ENCODE data around the gene PCNX3.

The PCNX3 gene

DNA sequence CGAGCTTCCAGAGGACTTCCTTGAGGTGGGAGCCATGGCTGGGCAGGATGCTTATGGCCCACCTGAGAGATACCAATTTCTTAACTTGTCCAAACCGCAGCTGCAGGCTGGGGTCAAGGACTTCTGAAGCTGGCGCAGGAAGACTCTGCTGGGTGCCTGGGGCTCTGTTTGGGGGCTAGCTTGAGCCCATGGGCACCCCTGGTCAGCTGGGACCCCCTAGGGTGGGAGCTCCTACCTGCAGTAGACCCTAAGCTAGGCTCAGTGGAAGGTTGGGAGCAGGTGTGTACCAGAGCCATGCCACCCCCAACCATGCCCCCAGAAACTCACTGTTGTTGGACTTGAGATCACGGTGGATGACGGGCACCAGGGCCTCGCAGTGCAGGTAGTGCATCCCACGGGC is 2.9 kb upstream of the PCNX3 start:
- H3K4me3 ChIP-seq (ENCODE audit: low read depth, low read length), result peak overlapping the region; percentile 93
- TF ChIP-seq, protein P1, sequence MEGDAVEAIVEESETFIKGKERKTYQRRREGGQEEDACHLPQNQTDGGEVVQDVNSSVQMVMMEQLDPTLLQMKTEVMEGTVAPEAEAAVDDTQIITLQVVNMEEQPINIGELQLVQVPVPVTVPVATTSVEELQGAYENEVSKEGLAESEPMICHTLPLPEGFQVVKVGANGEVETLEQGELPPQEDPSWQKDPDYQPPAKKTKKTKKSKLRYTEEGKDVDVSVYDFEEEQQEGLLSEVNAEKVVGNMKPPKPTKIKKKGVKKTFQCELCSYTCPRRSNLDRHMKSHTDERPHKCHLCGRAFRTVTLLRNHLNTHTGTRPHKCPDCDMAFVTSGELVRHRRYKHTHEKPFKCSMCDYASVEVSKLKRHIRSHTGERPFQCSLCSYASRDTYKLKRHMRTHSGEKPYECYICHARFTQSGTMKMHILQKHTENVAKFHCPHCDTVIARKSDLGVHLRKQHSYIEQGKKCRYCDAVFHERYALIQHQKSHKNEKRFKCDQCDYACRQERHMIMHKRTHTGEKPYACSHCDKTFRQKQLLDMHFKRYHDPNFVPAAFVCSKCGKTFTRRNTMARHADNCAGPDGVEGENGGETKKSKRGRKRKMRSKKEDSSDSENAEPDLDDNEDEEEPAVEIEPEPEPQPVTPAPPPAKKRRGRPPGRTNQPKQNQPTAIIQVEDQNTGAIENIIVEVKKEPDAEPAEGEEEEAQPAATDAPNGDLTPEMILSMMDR (IDR thresholded peaks at IDR 0.05; ENCODE audit: insufficient read depth, low read length, missing control alignments), result no peak
- no peak for DNase-seq (ENCODE audit: low read depth, low spot score)
- ChIA-PET POLR2A (interaction anchor here (1.3 kb wide), 1 partner anchor 12 kb away, joined by 5 read pairs; no protein-coding TSS in a partner anchor), CTCF (interaction anchor here (0.8 to 14.3 kb wide), 7 partner anchors 8 to 72 kb away, joined by 3 to 134 read pairs (median 3); partner anchors contain the start of genes FAM89B and KCNK7)

- ChIA-PET POLR2A (interaction anchor here (0.7 to 1.3 kb wide), 2 partner anchors 13 kb away, joined by 3 to 5 read pairs; no protein-coding TSS in a partner anchor), CTCF (interaction anchor here (0.8 to 14.3 kb wide), 8 partner anchors 9 to 73 kb away, joined by 3 to 134 read pairs (median 4); partner anchors contain the start of genes FAM89B and KCNK7)
- no peak for DNase-seq (ENCODE audit: low read depth, low spot score)
- TF ChIP-seq, protein P1 (IDR thresholded peaks at IDR 0.05; ENCODE audit: insufficient read depth, low read length, missing control alignments), result no peak
- peak overlapping the region; percentile 93 for H3K4me3 ChIP-seq (ENCODE audit: low read depth, low read length)
These were observed 2.3 kb upstream of the PCNX3 start for GRCh38 chr11:65613091-65613928.

DNA sequence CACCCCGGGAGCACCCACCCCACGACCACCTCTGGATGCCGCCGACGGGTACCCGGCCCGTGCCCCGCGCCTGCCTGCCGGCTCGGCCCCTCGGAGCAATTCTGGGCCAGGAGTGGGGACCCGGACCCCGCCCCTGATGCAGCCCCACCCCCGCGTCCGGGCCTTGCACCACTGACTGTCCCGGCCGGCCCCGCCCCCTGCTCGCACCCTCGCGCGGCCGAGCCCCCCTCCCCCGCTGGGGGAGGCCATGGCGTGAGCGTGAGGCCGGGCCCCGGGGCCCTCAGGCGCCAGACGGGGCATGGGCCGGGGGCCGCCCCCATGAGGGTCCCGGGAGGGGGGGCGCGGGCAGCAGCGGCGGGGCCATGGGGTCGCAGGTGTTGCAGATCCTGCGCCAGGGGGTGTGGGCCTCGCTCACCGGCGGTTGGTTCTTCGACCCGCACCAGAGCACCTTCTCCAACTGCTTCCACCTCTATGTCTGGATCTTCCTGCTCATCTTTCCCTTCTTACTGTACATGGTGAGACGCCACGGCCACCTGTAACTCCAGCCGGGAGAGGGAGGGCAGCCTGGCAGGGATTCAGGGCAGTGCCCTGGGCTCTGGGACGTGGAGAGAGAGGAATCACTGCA is 486 bp downstream of the PCNX3 start:
- ChIA-PET CTCF (interaction anchor here (0.8 to 14.3 kb wide), 8 partner anchors 10 to 269 kb away, joined by 3 to 134 read pairs (median 6); partner anchors contain the start of gene KCNK7), POLR2A (interaction anchor here (0.7 to 1.5 kb wide), 9 partner anchors 9 to 242 kb away, joined by 3 to 9 read pairs (median 4); partner anchors contain the start of genes NEAT1 and SIPA1)
- TF ChIP-seq, protein P1 (IDR thresholded peaks at IDR 0.05; ENCODE audit: insufficient read depth, low read length, missing control alignments), result no peak
- peak overlapping the region; percentile 90 for H3K4me3 ChIP-seq (ENCODE audit: low read depth, low read length)
- no peak for DNase-seq (ENCODE audit: low read depth, low spot score)

- no peak for DNase-seq (ENCODE audit: low read depth, low spot score)
- H3K4me3 ChIP-seq (ENCODE audit: low read depth, low read length), result peak overlapping the region; percentile 90
- POLR2A ChIA-PET, result interaction anchor here (1.0 kb wide), 1 partner anchor 76 kb away, joined by 5 read pairs; no protein-coding TSS in a partner anchor
- TF ChIP-seq, protein P1 (IDR thresholded peaks at IDR 0.05; ENCODE audit: insufficient read depth, low read length, missing control alignments), result no peak
- CTCF ChIA-PET, result interaction anchor here (0.8 to 14.3 kb wide), 9 partner anchors 10 to 268 kb away, joined by 3 to 134 read pairs (median 4); partner anchors contain the start of genes KCNK7 and SIPA1
These were observed 1.0 kb downstream of the PCNX3 start for GRCh38 chr11:65616575-65617001.

DNA sequence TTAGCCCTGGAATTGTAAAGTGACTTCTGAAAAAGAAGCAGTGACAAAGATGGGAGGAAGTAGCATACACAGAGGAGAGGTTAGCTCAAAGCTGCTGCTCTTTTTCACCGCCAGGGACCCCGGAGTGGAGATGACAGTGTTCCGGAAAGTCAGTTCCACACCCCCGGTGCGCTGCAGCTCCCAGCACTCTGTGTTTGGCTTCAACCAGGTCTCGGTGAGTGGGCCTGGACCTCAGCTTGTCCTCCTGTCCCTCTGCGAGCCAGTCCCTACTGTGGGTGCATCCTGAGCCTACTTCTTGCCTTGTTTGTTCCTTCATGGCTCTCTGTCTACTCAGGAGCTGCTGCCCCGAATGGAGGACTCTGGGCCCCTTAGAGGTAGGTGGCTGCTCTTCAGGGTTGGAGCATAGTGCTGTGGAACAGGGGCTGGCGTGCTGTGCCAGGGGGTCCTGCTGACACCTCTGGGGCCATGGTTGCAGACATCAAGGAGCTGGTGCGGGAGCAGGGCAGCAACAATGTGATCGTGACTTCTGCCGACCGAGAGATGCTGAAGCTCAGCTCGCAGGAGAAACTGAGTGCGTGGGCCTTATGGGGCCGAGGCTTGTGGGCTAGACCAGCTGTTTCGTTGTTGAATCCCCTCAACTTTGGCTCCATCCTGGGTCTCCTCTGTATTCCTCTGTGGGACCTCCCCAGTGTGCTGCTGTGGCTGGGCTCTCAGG is 1.7 kb downstream of the PCNX3 start:
- TF ChIP-seq, protein P1 (IDR thresholded peaks at IDR 0.05; ENCODE audit: insufficient read depth, low read length, missing control alignments), result no peak
- H3K4me3 ChIP-seq (ENCODE audit: low read depth, low read length), result peak overlapping the region; percentile 90
- CTCF ChIA-PET, result interaction anchor here (0.8 to 2.5 kb wide), 10 partner anchors 9 to 268 kb away, joined by 3 to 16 read pairs (median 4); partner anchors contain the start of gene SIPA1
- POLR2A ChIA-PET, result interaction anchor here (0.9 to 1.0 kb wide), 2 partner anchors 14 to 77 kb away, joined by 4 to 5 read pairs; no protein-coding TSS in a partner anchor
- DNase-seq (ENCODE audit: low read depth, low spot score), result no peak

All from AG04449 (cell line).